Gastrocnemius medialis (tissue), 4 donors: ENCODE data around the gene RAD51B. TPM values are rescaled to one million over a fixed set of nuclear protein-coding genes. Genes with fewer than 3 reads are reported as not detected.

Experiments
- ATAC-seq, 2 donors: fragments of 150-250 bp; one replicate each; pipeline ENCODE4 v1.9.1; 2016
- DNase-seq, 2 donors: peaks; one replicate each; pipeline ENCODE4 v3.0.0-alpha.2; 2019
- H3K27ac ChIP-seq, 4 donors: fragments of 200-600 bp; sonication (generic); 1 replicate in 1 of 4; 2 replicates in 3 of 4; pipeline ENCODE4 v1.5.1; 2016 to 2018; ENCODE audit warnings: mild to moderate bottlenecking in 2 of 4, moderate library complexity in 1 of 4
- H3K27me3 ChIP-seq, 3 donors: fragments of 200-600 bp; sonication (generic) in 2 of 3; 1 replicate in 1 of 3; 2 replicates in 2 of 3; pipeline versions ENCODE4 v1.5.1 to v1.6.0; 2016 to 2019; ENCODE audit warnings: mild to moderate bottlenecking in 1 of 3, moderate library complexity in 1 of 3
- H3K36me3 ChIP-seq, 2 donors: fragments of 200-600 bp; sonication (generic) in 1 of 2; one replicate each; pipeline ENCODE4 v1.5.1; 2017 to 2018
- H3K4me1 ChIP-seq, 2 donors: fragments of 200-600 bp; sonication (generic) in 1 of 2; one replicate each; pipeline ENCODE4 v1.5.1; 2016 to 2017; ENCODE audit warnings: mild to moderate bottlenecking in 2 of 2
- H3K4me3 ChIP-seq, 4 donors: fragments of 200-600 bp; sonication (generic) in 3 of 4; 1 replicate in 1 of 4; 2 replicates in 3 of 4; pipeline ENCODE4 v1.5.1; 2016 to 2019; ENCODE audit warnings: mild to moderate bottlenecking in 2 of 4
- H3K9me3 ChIP-seq, 3 donors: fragments of 200-600 bp; sonication (generic) in 2 of 3; 1 replicate in 1 of 3; 2 replicates in 2 of 3; pipeline ENCODE4 v1.5.1; 2016 to 2019
- CTCF ChIP-seq, 5 experiments: fragments of 450-650 bp in 3 of 5; fragments of 200-600 bp in 2 of 5; sonication (generic) in 2 of 5; IDR thresholded peaks in 4 of 5; conservative IDR thresholded peaks in 1 of 5; 1 replicate in 4 of 5; 2 replicates in 1 of 5; pipeline ENCODE4 v1.5.1; 2016 to 2019; ENCODE audit warnings: antibody characterized with exemption in 5 of 5, mild to moderate bottlenecking in 3 of 5, moderate library complexity in 3 of 5
- POLR2A ChIP-seq, 2 donors: fragments of 450-650 bp; IDR thresholded peaks; one replicate each; pipeline ENCODE4 v1.6.1; 2017; ENCODE audit warnings: antibody characterized with exemption in 2 of 2, mild to moderate bottlenecking in 2 of 2, moderate library complexity in 2 of 2
- in situ Hi-C, 4 donors: fragments of 200-750 bp; cut with MboI; loops; one replicate each; pipeline versions ENCODE4 v1.15.0 to v1.8.0; 2017; ENCODE audit warnings: low sequenced_read_pairs in 4 of 4
- intact Hi-C: fragments of 100-400 bp; cut with DNase I; formaldehyde crosslinking; loops from one replicate; pipeline ENCODE4 v1.15.1; 2023; ENCODE audit warnings: low total_unique reads
- total RNA-seq, 4 donors: library from RNA; depleted of rRNA; stranded (reverse); fragments of >200 nt; gene quantifications; one replicate each; pipeline versions ENCODE4 v1.1.0 to v1.2.3, GENCODE V29; 2016

RAD51B gene
- 1 to 10 TPM; 1.6 to 3.3 (median 2.4) TPM for total RNA-seq

DNA sequence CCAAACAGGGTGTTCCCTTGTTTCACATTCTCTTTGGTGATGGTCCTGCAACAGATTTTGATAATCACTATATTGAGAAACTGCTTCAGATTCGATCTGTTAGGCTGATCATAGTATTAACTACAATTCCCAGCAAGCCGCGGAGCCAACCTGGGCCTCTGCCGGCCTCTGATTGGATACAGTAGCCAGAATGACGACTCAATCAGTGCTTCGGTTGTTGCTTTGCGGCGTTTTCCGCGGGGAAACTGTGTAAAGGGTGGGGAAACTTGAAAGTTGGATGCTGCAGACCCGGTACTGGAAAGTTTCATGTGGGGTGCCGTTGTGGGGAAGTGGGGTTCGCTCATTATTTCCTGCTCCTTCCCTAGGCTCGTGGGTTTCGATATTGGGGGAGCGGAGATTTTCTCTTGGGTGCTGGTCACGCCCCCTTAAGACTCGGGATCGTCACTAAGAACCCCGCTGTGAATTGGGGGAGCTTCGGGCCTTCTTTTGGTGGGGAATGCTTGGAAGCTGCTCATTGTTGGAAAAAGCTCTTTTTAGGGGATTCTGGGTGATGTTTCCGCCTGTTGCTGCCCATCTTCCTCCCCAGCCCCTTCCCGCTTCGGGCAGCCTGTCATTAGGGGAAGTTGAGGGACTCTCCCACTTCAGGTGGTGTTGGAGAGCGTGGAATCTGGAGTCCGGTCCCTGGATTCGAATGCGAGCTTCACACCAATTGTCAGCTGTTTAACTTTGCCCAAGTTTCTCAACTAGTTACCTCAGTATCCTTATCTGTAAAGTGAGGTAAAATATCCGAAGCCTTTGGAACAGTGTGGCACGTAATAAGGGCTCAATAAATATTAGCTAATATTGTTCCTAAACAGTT is at the start of gene RAD51B:
Gene RAD51B, plus strand, starts transcription at position 217 of the 859 bp plus-strand sequence.
- Histone ChIP-seq H3K27ac (peak within 1 kb of the TSS; percentile 58 to 68 (median 64)), H3K9me3 (no peaks in the 10 kb centered on the region), H3K36me3 (no peaks in the 10 kb centered on the region), H3K27me3 (no peaks in the 10 kb centered on the region), H3K4me3 (peak within 1 kb of the TSS; percentile 73 to 95 (median 92)), H3K4me1 (peaks cover 17 to 31% of the 10 kb centered on the region in 2 donors)
- DNase-seq (peak; percentile 76 to 80), ATAC-seq (peak; percentile 84 to 87)
- in situ Hi-C loops, result no loop called here
- TF ChIP-seq CTCF (IDR thresholded peaks at IDR 0.05 in 4 of 5, conservative IDR thresholded peaks at IDR 0.05 in 1 of 5), result no peak
- TF ChIP-seq POLR2A (IDR thresholded peaks at IDR 0.05), result no peak
- intact Hi-C loops, result loop anchor here (5.0 to 10.0 kb wide), 3 partner anchors 122 to 815 kb away; partner anchors contain the start of genes ARG2 and RDH11

GRCh38 chr14:67773844-67774377 is 45.7 kb upstream of the RAD51B start:
- Histone ChIP-seq H3K36me3 (peaks cover 6 to 87% of the 10 kb centered on the region in 2 donors), H3K9me3 (no peaks in the 10 kb centered on the region), H3K4me3 (no peak overlapping the region), H3K4me1 (peaks cover 0 to 20% of the 10 kb centered on the region in 2 donors), H3K27me3 (no peaks in the 10 kb centered on the region), H3K27ac (no peak overlapping the region)
- in situ Hi-C loops (no loop called here), intact Hi-C loops (no loop called here)
- no peak for DNase-seq
- no peak for TF ChIP-seq CTCF (IDR thresholded peaks at IDR 0.05 in 4 of 5, conservative IDR thresholded peaks at IDR 0.05 in 1 of 5)
- TF ChIP-seq POLR2A (IDR thresholded peaks at IDR 0.05), result no peak
- ATAC-seq, result no peak

DNA sequence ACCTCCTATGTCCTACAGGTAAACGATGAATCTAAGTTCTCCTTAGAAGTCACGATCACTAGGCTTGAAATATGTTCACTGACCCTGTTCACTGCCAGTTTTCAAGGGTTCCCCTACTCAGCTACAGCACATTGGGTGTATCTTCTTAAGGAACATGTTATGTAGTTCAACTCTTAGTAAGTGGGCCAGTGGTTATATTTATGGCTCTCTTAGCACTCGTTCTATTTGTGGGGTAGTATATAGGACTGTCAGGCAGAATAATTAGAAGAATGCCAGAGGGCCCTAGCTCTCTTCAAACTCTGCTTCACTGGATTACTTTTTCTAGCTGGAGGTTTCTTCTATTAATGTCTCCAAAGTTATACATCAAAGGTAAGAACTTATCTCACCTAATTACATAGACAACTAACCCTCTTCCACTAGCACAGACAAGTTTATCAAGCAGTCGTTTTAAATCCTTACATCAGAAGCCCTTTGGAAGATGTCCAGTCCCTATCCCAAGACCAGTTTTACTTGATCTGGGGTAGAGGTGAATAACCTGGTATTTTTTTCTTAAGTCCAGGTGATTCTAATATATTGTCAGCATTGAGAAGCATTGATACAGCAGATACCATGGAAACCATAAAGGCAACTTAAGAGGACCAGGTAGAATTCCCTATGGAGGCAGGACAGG is 42.8 kb upstream of the RAD51B start:
- Histone ChIP-seq H3K4me1 (peaks cover 0 to 20% of the 10 kb centered on the region in 2 donors), H3K9me3 (no peaks in the 10 kb centered on the region), H3K27me3 (no peaks in the 10 kb centered on the region), H3K27ac (peak overlapping the region in 1 of 4 donors; percentile 35), H3K36me3 (peaks cover 6 to 83% of the 10 kb centered on the region in 2 donors), H3K4me3 (no peak overlapping the region)
- DNase-seq (no peak), ATAC-seq (peak in 1 of 2 donors; percentile 68)
- intact Hi-C loops, result no loop called here
- in situ Hi-C loops, result no loop called here
- TF ChIP-seq POLR2A (IDR thresholded peaks at IDR 0.05) (no peak), CTCF (IDR thresholded peaks at IDR 0.05 in 4 of 5, conservative IDR thresholded peaks at IDR 0.05 in 1 of 5) (no peak)

- H3K36me3 ChIP-seq, result peaks cover 6 to 83% of the 10 kb centered on the region in 2 donors
- in situ Hi-C loops, result no loop called here
- H3K9me3 ChIP-seq, result no peaks in the 10 kb centered on the region
- H3K4me3 ChIP-seq, result no peak overlapping the region
- H3K27ac ChIP-seq, result no peak overlapping the region
- TF ChIP-seq POLR2A (IDR thresholded peaks at IDR 0.05) (no peak), CTCF (IDR thresholded peaks at IDR 0.05 in 4 of 5, conservative IDR thresholded peaks at IDR 0.05 in 1 of 5) (no peak)
- intact Hi-C loops, result no loop called here
- ATAC-seq (no peak), DNase-seq (no peak)
- no peaks in the 10 kb centered on the region for H3K27me3 ChIP-seq
- H3K4me1 ChIP-seq, result peaks cover 0 to 33% of the 10 kb centered on the region in 2 donors
Observed at GRCh38 chr14:67778792-67779191, 40.8 kb upstream of the RAD51B start.
